ENCODE data around the gene VPS13C.
"Not testable (repeated sequence)": the region's sequence is repeated elsewhere in the genome, so short reads cannot be mapped to it uniquely, and the experiment has no call there.

Gene VPS13C

GRCh38 chr15:62035256-62035924 lies 24.9 kb downstream of the VPS13C start:
- DNase-seq (ENCODE audit: low read depth in 3 of 3) = no peak

- no peak for DNase-seq (ENCODE audit: low read depth in 3 of 3)
Measured at GRCh38 chr15:62027916-62028315, 32.3 kb downstream of the VPS13C start.

- DNase-seq (ENCODE audit: low read depth in 3 of 3) = no peak
Measured at GRCh38 chr15:62027263-62027565, 33.0 kb downstream of the VPS13C start.

GRCh38 chr15:62026487-62027262 lies 33.6 kb downstream of the VPS13C start:
- no peak for DNase-seq (ENCODE audit: low read depth in 3 of 3)

GRCh38 chr15:62021991-62022600 lies 38.2 kb downstream of the VPS13C start:
- DNase-seq (ENCODE audit: low read depth in 3 of 3) = no peak

DNA sequence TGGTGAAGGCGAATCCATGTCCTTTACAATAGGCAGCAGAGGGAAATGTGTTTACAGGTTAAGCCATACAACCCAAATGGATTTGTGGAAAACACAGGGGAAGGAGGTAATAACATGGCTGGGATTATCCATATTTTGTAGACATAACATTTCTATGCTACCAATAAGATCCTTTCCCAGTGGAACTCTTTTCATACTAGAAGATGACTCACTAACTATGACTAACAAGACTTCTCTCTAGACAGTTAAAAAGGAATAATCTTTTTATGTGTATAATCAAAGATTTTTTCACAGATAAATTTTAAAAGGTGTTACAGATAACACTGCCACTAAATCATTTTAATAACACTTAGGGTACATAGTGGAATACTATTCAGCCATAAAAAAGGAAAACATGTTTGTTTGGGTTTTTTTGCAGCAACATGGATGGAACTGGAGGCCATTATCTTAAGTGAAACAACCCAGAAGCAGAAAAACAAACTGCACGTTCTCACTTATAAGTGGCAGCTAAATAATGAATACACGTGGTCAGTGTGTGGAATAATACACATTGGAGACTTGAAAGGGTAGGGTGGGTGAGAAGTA lies 39.6 kb downstream of the VPS13C start:
- no peak for DNase-seq (ENCODE audit: low read depth in 3 of 3)

- DNase-seq (ENCODE audit: low read depth in 3 of 3) = not testable (repeated sequence)
Measured at GRCh38 chr15:62005354-62005753, 54.9 kb downstream of the VPS13C start.

- no peak for DNase-seq (ENCODE audit: low read depth in 3 of 3)
Measured at GRCh38 chr15:61997786-61998185, 62.5 kb downstream of the VPS13C start.

DNA sequence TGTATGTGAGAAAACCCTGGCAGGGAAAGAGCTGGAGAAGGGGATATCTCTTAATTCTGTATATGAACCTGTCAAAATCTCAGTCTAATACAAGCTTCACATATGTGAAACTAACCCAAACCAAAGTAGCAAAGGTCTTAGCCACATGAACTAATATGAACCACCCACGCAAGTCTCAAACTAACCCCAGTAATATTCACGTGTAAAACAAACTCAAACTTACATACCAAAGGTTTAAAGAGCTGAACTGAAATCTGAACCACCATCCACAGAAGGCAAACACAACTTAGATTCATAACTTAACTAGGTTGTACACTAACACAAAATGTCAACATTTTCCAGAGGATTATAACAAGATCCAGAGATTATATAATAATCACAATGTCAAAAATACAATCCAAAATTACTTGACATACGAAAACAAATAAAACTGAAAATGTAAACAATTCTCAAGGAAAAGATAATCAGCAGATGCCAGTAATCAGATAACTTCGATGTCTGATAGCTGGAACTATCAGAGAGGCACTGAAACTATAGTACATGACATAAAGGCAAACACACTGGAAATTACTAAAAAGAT lies 64.1 kb downstream of the VPS13C start:
- DNase-seq (ENCODE audit: low read depth in 3 of 3) = no peak

GRCh38 chr15:61994216-61994615 lies 66.0 kb downstream of the VPS13C start:
- DNase-seq (ENCODE audit: low read depth in 3 of 3) = no peak

DNA sequence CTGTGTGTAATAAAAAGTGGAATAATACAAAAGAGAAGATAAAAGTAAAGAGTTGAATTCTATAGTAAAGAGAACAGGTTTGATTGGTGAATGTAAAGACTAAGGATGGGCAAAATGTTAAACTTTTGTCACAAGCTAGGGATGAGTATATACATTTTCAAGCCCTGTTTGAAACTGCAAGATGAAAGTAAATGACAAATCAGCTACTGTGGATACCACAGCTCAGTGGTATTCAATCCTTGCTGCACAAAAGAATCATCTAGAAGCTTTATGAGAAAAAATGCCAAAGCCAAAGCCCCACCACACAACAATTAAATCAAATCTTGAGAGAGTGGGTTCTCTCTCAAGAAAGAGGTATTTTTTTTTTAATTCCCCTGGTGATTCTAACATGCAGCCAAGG lies 67.7 kb downstream of the VPS13C start:
- no peak for DNase-seq (ENCODE audit: low read depth in 3 of 3)

- DNase-seq (ENCODE audit: low read depth in 3 of 3) = no peak
Measured at GRCh38 chr15:61989667-61990066, 70.6 kb downstream of the VPS13C start.

GRCh38 chr15:61987824-61988223 lies 72.4 kb downstream of the VPS13C start:
- no peak for DNase-seq (ENCODE audit: low read depth in 3 of 3)

DNA sequence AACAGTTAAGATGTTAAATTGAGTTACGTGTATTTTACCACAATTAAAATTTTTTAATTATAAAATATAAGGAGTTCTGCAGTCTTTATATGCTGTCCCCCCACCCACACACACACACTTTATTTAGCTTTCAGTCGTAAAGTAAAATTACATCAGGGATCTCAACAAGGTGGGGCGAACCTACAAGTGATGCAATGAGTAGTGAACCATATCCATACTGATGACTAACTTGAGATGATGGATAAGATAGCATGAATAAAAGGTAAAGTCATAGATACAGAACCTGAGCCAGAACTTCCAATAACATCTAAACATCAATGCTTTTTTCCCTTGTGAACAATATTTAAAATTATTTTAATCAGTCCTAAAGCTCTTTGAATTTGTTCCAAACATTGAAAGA lies 77.2 kb downstream of the VPS13C start:
- DNase-seq (ENCODE audit: low read depth in 3 of 3) = no peak

DNA sequence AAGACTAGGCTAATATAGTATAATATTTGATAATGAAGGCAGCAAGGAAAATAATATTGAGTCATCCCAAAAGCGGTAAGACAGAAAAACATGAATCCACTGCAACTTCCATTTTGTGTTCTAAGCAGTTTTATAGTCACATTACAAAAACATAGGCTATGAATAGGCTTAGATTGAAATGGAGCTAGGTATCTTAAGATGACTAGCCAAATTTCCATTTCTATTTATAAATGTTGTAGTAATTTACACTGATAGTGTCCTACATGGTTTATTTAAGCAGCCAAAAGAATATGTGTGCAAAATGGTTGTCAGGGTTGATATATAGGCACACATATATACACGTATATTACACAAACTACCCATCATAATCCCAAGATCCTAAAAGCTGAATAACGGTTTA lies 82.0 kb downstream of the VPS13C start:
- no peak for DNase-seq (ENCODE audit: low read depth in 3 of 3)

DNA sequence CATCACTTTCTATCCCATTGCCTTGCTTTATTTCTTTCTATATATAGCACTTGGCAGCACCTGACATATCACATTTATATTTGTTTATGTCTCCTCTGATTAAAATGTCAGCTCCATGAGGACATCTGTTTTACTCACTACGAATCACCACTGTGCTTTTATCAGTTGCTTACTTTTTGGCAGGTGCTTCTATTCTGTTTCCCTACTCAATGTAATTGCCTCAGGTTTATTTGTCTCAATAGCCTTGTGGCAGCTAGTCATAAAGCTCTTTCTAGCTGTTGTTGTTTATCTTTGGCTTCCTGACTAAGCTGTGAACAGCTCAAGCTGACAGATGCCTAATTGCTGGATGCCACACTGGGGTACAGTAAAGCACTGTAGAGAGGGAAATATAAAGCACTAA lies 85.5 kb downstream of the VPS13C start:
- DNase-seq (ENCODE audit: low read depth in 3 of 3) = no peak

GRCh38 chr15:61974118-61974517 lies 86.1 kb downstream of the VPS13C start:
- no peak for DNase-seq (ENCODE audit: low read depth in 3 of 3)

- no peak for DNase-seq (ENCODE audit: low read depth in 3 of 3)
Measured at GRCh38 chr15:61951949-61952348, 108.3 kb downstream of the VPS13C start.

GRCh38 chr15:61946778-61947177 lies 113.5 kb downstream of the VPS13C start:
- DNase-seq (ENCODE audit: low read depth in 3 of 3) = no peak

GRCh38 chr15:61943992-61944391 lies 116.3 kb downstream of the VPS13C start:
- no peak for DNase-seq (ENCODE audit: low read depth in 3 of 3)

GRCh38 chr15:61938249-61938648 lies 122.0 kb downstream of the VPS13C start:
- DNase-seq (ENCODE audit: low read depth in 3 of 3) = no peak

DNA sequence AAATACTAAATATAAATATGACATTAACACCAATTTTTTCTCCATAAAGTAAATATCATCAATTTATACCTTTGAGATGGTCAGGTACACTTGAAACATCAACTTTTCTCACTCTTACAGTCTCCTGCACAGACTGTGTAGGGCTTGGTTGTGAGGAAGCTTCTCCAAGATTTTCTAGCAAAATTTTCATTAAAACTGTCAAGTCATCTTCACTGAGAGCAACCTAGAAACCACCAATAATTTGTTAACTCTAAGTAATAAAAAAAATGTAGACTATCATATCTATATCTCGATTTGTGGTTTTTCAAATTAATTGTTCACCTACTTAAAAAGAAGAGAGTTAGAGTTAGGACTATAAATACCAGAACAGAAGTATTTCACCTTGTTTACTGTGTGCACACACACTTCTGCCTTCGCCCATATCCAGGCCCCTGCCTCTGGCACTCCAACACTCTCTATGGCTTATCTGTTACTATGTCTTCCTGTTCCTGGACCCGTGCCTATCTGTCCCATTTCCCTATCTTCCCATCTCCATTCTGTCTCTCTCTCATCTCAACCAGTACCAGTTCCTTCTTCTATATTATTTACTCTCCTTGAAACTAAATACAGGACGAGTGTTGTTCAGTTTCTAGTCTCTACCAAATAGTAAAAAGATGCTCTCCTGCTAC lies 123.6 kb downstream of the VPS13C start:
- no peak for DNase-seq (ENCODE audit: low read depth in 3 of 3)

Data from stimulated activated CD4-positive, alpha-beta T cell treated with anti-CD3 and anti-CD28 coated beads, TNF-alpha, amount 100 ng/mL, for 24 hours (primary cell).